Tongue (tissue), 3 donors: ENCODE data around the gene CHRNA7. TPM values are rescaled to one million over a fixed set of nuclear protein-coding genes. Genes with fewer than 3 reads are reported as not detected.
"Not testable (repeated sequence)": the region's sequence is repeated elsewhere in the genome, so short reads cannot be mapped to it uniquely, and the experiment has no call there.

Experiments used
- DNase-seq: peaks from one replicate; pipeline ENCODE4 v3.0.0-alpha.2; 2015
- small RNA-seq: library from RNA; depleted of rRNA; stranded (forward); fragments of <200 nt; gene quantifications from one replicate; pipeline ENCODE3, GENCODE V24; 2014; ENCODE audit warnings: low replicate concordance
- total RNA-seq: library from RNA; depleted of rRNA; stranded (reverse); fragments of >200 nt; gene quantifications from one replicate; pipeline ENCODE4 v1.2.3, GENCODE V29; 2014

Gene CHRNA7
- total RNA-seq, 1 donor from 2014 or later, result 2.8 TPM

GRCh38 chr15:32193780-32194179 is 163.5 kb downstream of the CHRNA7 start:
- DNase-seq, result not testable (repeated sequence)

GRCh38 chr15:32196206-32196605 is 165.9 kb downstream of the CHRNA7 start:
- DNase-seq, result not testable (repeated sequence)

- DNase-seq, result not testable (repeated sequence)
These were observed 168.6 kb downstream of the CHRNA7 start for GRCh38 chr15:32198938-32199337.

GRCh38 chr15:32209081-32209480 is 178.8 kb downstream of the CHRNA7 start:
- not testable (repeated sequence) for DNase-seq

GRCh38 chr15:32218666-32219065 is 188.4 kb downstream of the CHRNA7 start:
- DNase-seq, result no peak

Small RNA genes within 50 kb of the gene (small RNA-seq; reads per million reads assigned to genes)
- gene RF00019, result not detected

Other genes starting within 250 kb of the CHRNA7 start
- 1.0 TPM for gene OTUD7A, start 159.8 kb upstream of the CHRNA7 start, total RNA-seq